Measurements from ENCODE around the gene EIF5.

- TF ChIP-seq POLR2A (IDR thresholded peaks at IDR 0.05) (no peak), CTCF (IDR thresholded peaks at IDR 0.05) (no peak)
Observed at GRCh38 chr14:103346286-103346685, 12.2 kb downstream of the EIF5 start.

Measured in esophagus squamous epithelium (tissue), 4 donors.